ENCODE data around the gene BBIP1.

DNA sequence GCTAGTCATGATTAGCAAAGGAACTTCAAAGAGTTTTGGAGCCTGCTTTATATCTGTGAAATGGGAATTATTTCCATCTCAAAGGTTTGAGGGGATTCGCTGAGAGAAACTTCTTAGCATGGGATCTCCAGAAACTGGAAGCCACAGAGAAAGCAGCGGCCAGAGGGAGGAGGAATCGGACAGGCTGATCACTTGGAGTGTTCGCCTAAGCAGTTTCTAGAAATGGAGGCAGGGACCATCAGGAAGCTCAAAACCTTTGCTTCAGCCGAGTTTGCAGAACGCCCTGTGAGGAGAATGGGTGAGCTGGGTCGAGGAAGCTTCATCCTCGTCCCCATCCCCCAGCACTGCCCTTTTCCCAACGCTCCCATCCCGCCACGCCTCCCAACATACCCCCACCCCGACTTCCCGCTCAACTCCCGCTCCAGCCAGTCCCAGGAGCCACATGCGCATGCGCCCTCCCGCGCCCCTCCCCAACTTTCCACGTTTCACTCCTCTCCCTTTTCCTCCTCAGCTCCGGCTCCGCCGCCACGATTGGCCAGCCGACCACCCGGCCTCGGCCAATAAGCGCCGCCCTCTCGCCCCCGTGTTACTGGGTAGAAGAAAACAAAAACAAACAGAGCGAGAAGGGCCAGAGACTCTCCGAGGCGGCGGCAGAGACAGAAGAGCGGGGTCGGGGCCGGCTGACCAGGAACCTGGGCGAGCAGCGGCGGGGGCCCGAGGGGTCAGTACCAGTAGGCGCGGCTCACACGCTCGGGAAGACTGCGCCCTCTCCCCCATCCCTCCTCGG is 47.5 kb downstream of the BBIP1 start, which contains the start of gene PDCD4:
- TF ChIP-seq, protein P1, sequence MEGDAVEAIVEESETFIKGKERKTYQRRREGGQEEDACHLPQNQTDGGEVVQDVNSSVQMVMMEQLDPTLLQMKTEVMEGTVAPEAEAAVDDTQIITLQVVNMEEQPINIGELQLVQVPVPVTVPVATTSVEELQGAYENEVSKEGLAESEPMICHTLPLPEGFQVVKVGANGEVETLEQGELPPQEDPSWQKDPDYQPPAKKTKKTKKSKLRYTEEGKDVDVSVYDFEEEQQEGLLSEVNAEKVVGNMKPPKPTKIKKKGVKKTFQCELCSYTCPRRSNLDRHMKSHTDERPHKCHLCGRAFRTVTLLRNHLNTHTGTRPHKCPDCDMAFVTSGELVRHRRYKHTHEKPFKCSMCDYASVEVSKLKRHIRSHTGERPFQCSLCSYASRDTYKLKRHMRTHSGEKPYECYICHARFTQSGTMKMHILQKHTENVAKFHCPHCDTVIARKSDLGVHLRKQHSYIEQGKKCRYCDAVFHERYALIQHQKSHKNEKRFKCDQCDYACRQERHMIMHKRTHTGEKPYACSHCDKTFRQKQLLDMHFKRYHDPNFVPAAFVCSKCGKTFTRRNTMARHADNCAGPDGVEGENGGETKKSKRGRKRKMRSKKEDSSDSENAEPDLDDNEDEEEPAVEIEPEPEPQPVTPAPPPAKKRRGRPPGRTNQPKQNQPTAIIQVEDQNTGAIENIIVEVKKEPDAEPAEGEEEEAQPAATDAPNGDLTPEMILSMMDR (conservative IDR thresholded peaks at IDR 0.05; ENCODE audit: low read length) = no peak
- TF ChIP-seq EZH2phosphoT487 (IDR thresholded peaks at IDR 0.05; ENCODE audit: borderline replicate concordance, low read depth, low read length) = no peak
